Mammary epithelial cell (primary cell): Measurements from ENCODE around the gene ATP6V0A4.

Experiments
- EZH2 ChIP-seq: IDR thresholded peaks from 2 replicates; pipeline ENCODE4 v1.6.1; 2012; ENCODE audit warnings: low read length, inconsistent platforms, borderline replicate concordance
- TF ChIP-seq, protein P1 (sequence below), 2 donors: IDR thresholded peaks in 1 of 2; conservative IDR thresholded peaks in 1 of 2; 2 replicates each; pipeline ENCODE4 v1.5.1; 2011 to 2012; ENCODE audit warnings: inconsistent platforms in 2 of 2, low read length in 2 of 2, mild to moderate bottlenecking in 2 of 2, control low read depth in 1 of 2, low read depth in 1 of 2; ENCODE audit not compliant: insufficient read depth in 1 of 2; ENCODE audit errors: extremely low read depth in 1 of 2

DNA sequence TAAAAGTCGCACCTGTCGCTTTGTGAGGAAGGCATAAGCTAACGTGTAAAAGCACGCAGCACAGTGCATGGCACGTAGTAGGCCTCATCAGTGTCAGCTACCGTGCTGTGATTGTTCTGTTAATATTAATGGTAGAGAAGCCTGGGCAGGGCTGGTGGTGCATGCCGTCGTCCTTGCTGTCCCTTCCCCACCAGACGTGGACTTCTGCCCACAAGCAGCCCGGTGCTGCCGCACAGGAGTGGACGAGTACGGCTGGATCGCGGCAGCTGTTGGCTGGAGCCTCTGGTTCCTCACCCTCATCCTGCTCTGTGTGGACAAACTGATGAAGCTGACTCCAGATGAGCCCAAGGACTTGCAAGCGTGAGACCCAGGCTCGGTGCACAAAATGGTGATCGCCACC lies 4.7 kb upstream of the ATP6V0A4 start:
- TF ChIP-seq EZH2 = no peak
- TF ChIP-seq, protein P1, sequence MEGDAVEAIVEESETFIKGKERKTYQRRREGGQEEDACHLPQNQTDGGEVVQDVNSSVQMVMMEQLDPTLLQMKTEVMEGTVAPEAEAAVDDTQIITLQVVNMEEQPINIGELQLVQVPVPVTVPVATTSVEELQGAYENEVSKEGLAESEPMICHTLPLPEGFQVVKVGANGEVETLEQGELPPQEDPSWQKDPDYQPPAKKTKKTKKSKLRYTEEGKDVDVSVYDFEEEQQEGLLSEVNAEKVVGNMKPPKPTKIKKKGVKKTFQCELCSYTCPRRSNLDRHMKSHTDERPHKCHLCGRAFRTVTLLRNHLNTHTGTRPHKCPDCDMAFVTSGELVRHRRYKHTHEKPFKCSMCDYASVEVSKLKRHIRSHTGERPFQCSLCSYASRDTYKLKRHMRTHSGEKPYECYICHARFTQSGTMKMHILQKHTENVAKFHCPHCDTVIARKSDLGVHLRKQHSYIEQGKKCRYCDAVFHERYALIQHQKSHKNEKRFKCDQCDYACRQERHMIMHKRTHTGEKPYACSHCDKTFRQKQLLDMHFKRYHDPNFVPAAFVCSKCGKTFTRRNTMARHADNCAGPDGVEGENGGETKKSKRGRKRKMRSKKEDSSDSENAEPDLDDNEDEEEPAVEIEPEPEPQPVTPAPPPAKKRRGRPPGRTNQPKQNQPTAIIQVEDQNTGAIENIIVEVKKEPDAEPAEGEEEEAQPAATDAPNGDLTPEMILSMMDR (conservative IDR thresholded peaks at IDR 0.05 in 1 of 2, IDR thresholded peaks at IDR 0.05 in 1 of 2; ENCODE audit: extremely low read depth in 1 of 2, insufficient read depth in 1 of 2, low read depth in 1 of 2, low read length in 2 of 2) = no peak
